ENCODE data around the gene TEDDM1.
"Not testable (repeated sequence)": the region's sequence is repeated elsewhere in the genome, so short reads cannot be mapped to it uniquely, and the experiment has no call there.

TEDDM1 gene

DNA sequence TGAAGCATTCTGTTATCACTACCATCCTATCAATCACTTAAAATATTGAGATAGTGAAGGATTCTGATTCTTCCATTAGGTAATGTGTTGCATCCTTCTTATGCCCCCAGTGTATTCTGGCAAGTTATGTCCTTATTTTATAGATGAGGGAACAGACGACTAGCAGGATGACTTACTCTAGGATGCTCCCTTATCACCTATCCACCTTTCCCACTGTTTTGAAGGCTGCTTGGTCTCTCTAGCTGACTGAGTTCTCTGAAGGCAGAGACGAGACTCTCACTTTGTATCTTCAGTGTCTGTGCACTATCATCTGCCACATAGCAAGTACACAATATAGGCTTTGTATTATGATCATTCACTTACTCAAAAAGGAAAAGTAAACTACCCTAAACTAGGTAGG is 12.9 kb downstream of the TEDDM1 start:
- Histone ChIP-seq H3K4me3 (ENCODE audit: low read depth in 1 of 2, low read length in 2 of 2) (peak overlapping the region in 1 of 2 donors; percentile 98), H3K9me3 (ENCODE audit: control insufficient read depth in 1 of 2, low read length in 2 of 2) (no peaks in the 10 kb centered on the region), H3K4me1 (ENCODE audit: control insufficient read depth in 1 of 2, insufficient read depth in 2 of 2, low read length in 2 of 2) (peaks cover 0 to 14% of the 10 kb centered on the region in 2 donors), H3K27ac (ENCODE audit: low read length) (no peak overlapping the region), H3K27me3 (ENCODE audit: low read depth, low read length) (no peaks in the 10 kb centered on the region), H3K36me3 (ENCODE audit: control insufficient read depth in 1 of 2, insufficient read depth in 2 of 2, low read length in 2 of 2) (peaks cover 55 to 58% of the 10 kb centered on the region in 2 donors)

DNA sequence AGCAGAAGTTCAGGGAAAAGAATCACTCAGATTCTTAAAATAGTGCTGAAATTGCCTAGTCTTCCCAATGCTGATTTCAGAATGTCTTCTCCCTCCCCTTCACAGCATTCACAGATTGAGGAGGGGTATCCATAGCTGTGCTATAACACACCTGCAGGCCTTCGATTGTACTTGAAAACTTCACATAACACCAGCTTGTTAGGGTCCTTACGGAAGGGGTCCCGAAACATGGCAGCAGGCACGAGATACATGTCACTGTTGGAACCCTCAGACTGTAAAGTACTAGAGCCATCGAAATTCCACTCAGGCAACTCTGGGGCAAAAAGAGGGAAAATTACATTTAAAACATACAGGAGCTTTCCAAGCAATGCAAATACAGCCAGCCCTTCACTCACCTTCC is 13.5 kb downstream of the TEDDM1 start:
- Histone ChIP-seq H3K9me3 (ENCODE audit: control insufficient read depth in 1 of 2, low read length in 2 of 2) (no peaks in the 10 kb centered on the region), H3K27ac (ENCODE audit: low read length) (no peak overlapping the region), H3K27me3 (ENCODE audit: low read depth, low read length) (no peaks in the 10 kb centered on the region), H3K4me1 (ENCODE audit: control insufficient read depth in 1 of 2, insufficient read depth in 2 of 2, low read length in 2 of 2) (peaks cover 0 to 14% of the 10 kb centered on the region in 2 donors), H3K4me3 (ENCODE audit: low read depth in 1 of 2, low read length in 2 of 2) (no peak overlapping the region), H3K36me3 (ENCODE audit: control insufficient read depth in 1 of 2, insufficient read depth in 2 of 2, low read length in 2 of 2) (peaks cover 61 to 64% of the 10 kb centered on the region in 2 donors)

DNA sequence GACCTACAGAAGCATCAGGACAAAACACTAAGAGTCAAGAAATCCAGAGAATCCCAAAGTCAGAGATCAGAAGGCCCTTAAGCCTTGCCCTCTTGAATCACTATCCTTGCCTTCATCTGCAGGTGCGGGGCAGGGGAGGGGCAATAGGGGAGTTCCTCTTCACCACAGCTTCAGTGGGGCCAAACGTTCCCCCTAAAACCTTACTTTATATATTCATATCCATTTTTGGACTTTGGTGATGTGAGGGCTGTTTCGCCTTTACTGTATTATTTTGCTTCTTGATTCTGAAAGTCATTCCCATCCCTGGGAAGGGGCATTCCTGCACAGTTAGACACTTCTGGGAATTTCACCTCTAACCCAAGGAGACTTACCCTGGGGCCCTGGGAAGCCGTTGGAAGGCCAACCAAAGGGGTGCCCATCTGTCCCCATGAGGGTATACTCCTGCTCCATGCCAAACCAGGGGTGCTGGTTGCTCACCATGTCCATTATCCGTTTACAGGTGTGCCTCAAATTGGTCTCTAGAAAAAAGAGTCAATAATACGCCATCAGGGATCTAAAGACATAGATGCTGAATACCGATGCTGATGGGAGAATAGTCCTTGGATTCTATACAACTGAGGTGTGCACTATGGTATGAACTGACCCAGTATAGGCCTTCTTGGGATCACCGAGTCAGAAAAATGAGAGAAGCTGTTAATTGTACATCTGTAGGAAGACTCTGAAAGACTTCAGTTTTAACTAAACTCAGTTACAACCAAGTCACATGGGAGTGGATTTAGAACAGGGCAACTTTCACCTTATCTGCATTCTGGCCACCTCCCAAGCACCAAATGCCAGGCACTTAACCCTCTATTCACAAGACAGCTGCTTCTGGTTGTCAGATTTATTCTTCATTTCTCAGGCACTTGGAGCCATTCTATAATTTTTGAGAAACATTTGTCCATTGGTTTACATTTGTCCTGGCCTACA is 14.3 kb downstream of the TEDDM1 start:
- Histone ChIP-seq H3K4me1 (ENCODE audit: control insufficient read depth in 1 of 2, insufficient read depth in 2 of 2, low read length in 2 of 2) (peaks cover 0 to 14% of the 10 kb centered on the region in 2 donors), H3K27ac (ENCODE audit: low read length) (no peak overlapping the region), H3K4me3 (ENCODE audit: low read depth in 1 of 2, low read length in 2 of 2) (no peak overlapping the region), H3K9me3 (ENCODE audit: control insufficient read depth in 1 of 2, low read length in 2 of 2) (no peaks in the 10 kb centered on the region), H3K36me3 (ENCODE audit: control insufficient read depth in 1 of 2, insufficient read depth in 2 of 2, low read length in 2 of 2) (peaks cover 62 to 64% of the 10 kb centered on the region in 2 donors), H3K27me3 (ENCODE audit: low read depth, low read length) (no peaks in the 10 kb centered on the region)

DNA sequence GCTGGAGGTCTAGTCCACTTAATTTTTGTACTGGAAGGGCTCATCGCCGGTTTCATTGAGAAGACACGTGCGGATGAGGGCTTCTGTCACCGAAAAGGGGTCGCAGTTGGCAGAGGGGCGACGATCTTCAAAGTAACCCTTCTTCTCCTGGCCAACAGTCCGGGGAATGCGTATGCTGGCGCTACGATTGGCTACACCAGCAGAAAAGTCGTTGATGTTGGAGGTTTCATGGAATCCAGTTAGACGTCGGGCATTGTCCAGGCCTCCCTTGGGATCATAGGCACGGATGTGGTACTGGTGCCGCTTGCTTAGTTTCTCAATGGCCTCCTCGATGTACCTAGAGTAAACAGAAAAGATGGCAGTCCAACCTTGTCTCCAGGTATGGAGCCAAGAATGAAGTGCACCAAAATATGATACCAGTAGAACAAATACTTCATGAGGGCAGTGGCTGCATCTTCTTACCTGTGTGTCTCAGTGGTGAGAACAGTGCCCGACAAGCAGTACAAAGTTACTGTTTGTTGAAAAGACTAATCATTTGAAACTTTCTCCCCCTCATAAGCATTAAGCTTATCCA is 16.0 kb downstream of the TEDDM1 start:
- Histone ChIP-seq H3K27ac (ENCODE audit: low read length) (no peak overlapping the region), H3K9me3 (ENCODE audit: control insufficient read depth in 1 of 2, low read length in 2 of 2) (no peaks in the 10 kb centered on the region), H3K4me3 (ENCODE audit: low read depth in 1 of 2, low read length in 2 of 2) (no peak overlapping the region), H3K4me1 (ENCODE audit: control insufficient read depth in 1 of 2, insufficient read depth in 2 of 2, low read length in 2 of 2) (peaks cover 0 to 14% of the 10 kb centered on the region in 2 donors), H3K36me3 (ENCODE audit: control insufficient read depth in 1 of 2, insufficient read depth in 2 of 2, low read length in 2 of 2) (peaks cover 62 to 64% of the 10 kb centered on the region in 2 donors), H3K27me3 (ENCODE audit: low read depth, low read length) (no peaks in the 10 kb centered on the region)

DNA sequence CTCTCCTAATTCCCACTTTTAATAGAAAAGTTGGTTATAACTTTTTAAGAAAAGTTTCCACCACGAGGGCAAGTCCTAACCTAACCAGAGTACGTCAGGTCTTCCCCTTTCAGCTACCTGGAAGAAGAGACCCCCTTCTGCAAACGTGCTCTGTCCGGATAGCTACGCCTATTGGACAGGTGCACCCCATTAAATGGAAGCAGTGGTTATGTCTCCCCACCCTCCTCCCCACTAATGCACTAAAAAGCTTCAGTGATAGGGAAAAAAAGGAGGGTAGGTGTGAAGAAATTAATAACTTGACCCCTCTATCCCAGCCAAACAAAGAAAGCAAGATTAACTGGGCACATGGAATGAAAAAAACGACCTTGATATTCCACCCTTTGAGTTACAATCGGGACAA is 16.5 kb downstream of the TEDDM1 start:
- H3K4me1 ChIP-seq (ENCODE audit: control insufficient read depth in 1 of 2, insufficient read depth in 2 of 2, low read length in 2 of 2), result peaks cover 0 to 14% of the 10 kb centered on the region in 2 donors
- no peak overlapping the region for H3K27ac ChIP-seq (ENCODE audit: low read length)
- H3K36me3 ChIP-seq (ENCODE audit: control insufficient read depth in 1 of 2, insufficient read depth in 2 of 2, low read length in 2 of 2), result peaks cover 62 to 64% of the 10 kb centered on the region in 2 donors
- H3K9me3 ChIP-seq (ENCODE audit: control insufficient read depth in 1 of 2, low read length in 2 of 2), result no peaks in the 10 kb centered on the region
- no peak overlapping the region for H3K4me3 ChIP-seq (ENCODE audit: low read depth in 1 of 2, low read length in 2 of 2)
- H3K27me3 ChIP-seq (ENCODE audit: low read depth, low read length), result no peaks in the 10 kb centered on the region

- no peak overlapping the region for H3K4me3 ChIP-seq (ENCODE audit: low read depth in 1 of 2, low read length in 2 of 2)
- peaks cover 57 to 58% of the 10 kb centered on the region in 2 donors for H3K36me3 ChIP-seq (ENCODE audit: control insufficient read depth in 1 of 2, insufficient read depth in 2 of 2, low read length in 2 of 2)
- peaks cover 0 to 7% of the 10 kb centered on the region in 2 donors for H3K4me1 ChIP-seq (ENCODE audit: control insufficient read depth in 1 of 2, insufficient read depth in 2 of 2, low read length in 2 of 2)
- no peaks in the 10 kb centered on the region for H3K9me3 ChIP-seq (ENCODE audit: control insufficient read depth in 1 of 2, low read length in 2 of 2)
- no peak overlapping the region for H3K27ac ChIP-seq (ENCODE audit: low read length)
- H3K27me3 ChIP-seq (ENCODE audit: low read depth, low read length), result no peaks in the 10 kb centered on the region
Measured at GRCh38 chr1:182383037-182383661, 17.3 kb downstream of the TEDDM1 start.

DNA sequence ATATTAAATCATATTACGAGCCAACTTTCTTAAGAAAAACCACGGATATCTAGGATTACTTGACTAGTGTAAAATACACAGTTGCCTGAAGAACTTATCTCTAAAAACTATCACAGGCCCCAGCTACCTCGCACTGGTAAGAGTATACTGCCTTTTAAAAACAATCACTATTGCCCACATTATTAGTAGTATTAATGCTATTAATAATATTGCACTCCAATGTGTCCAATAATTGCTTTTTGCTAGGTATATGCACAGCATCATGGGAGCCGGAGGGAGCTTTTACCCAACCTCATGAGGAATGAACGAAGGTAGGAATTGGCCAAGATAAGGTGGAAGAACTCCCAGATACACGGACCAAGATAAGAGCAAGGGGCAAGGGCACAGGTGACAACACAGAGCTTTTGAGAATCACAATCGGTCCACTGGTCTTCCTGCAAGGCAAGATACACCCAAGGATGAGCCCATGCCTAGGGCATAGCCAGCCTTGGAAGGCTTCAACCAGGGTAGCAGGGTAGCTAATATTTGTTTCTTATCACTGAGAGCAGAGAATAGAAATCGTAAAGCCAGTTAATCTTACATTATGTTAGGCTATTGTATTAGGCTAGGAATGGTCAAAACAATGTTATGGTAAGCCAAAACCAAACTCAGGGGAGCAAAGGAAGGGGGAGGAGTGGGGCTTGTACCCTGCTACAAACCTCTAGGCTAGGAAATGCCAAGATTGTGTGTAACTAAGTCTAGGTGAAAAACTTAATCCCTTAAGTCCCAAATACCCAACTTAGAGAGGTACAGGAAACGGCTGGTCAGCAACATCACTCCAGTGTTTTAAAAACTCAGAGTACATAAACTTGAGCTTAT is 18.3 kb downstream of the TEDDM1 start:
- no peaks in the 10 kb centered on the region for H3K27me3 ChIP-seq (ENCODE audit: low read depth, low read length)
- H3K36me3 ChIP-seq (ENCODE audit: control insufficient read depth in 1 of 2, insufficient read depth in 2 of 2, low read length in 2 of 2), result peaks cover 48% of the 10 kb centered on the region in 2 donors
- H3K27ac ChIP-seq (ENCODE audit: low read length), result no peak overlapping the region
- H3K4me3 ChIP-seq (ENCODE audit: low read depth in 1 of 2, low read length in 2 of 2), result no peak overlapping the region
- no peaks in the 10 kb centered on the region for H3K4me1 ChIP-seq (ENCODE audit: control insufficient read depth in 1 of 2, insufficient read depth in 2 of 2, low read length in 2 of 2)
- H3K9me3 ChIP-seq (ENCODE audit: control insufficient read depth in 1 of 2, low read length in 2 of 2), result no peaks in the 10 kb centered on the region

DNA sequence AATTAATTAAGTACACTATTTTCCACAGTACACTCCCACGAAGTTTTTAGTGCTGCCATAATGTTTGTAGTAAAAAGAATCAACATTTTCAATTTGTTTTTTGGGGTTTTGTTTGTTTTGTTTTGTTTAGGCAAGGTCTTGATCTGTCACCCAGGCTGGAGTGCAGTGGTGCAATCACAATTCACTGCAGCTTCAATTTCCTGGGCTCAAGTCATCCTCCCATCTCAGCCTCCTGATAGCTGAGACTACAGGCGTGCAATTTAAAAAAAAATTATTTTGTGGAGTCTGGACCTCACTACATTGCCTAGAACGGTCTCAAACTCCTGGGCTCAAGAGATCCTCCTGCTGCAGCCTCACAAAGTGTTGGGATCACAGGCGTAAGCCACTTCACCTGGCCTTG is 20.3 kb downstream of the TEDDM1 start:
- H3K27ac ChIP-seq (ENCODE audit: low read length), result no peak overlapping the region
- no peaks in the 10 kb centered on the region for H3K4me1 ChIP-seq (ENCODE audit: control insufficient read depth in 1 of 2, insufficient read depth in 2 of 2, low read length in 2 of 2)
- peaks cover 28% of the 10 kb centered on the region in 2 donors for H3K36me3 ChIP-seq (ENCODE audit: control insufficient read depth in 1 of 2, insufficient read depth in 2 of 2, low read length in 2 of 2)
- H3K9me3 ChIP-seq (ENCODE audit: control insufficient read depth in 1 of 2, low read length in 2 of 2), result no peaks in the 10 kb centered on the region
- H3K27me3 ChIP-seq (ENCODE audit: low read depth, low read length), result no peaks in the 10 kb centered on the region
- no peak overlapping the region for H3K4me3 ChIP-seq (ENCODE audit: low read depth in 1 of 2, low read length in 2 of 2)

DNA sequence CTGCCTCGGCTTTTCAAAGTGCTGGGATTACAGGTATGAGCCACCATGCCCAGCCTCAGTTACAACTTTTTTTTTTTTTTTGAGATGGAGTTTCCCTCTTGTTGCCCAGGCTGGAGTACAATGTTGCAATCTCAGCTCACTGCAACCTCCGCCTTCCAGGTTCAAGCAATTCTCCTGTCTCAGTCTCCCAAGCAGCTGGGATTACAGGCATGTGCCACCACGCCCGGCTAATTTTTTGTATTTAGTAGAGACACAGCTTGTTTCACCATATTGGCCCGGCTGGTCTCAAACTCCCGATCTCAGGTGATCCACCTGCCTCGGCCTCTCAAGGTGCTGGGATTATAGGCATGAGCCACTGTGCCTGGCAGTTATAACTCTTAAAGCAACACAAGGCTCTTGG is 20.7 kb downstream of the TEDDM1 start:
- not testable (repeated sequence) for H3K27me3 ChIP-seq (ENCODE audit: low read depth, low read length); H3K27ac ChIP-seq (ENCODE audit: low read length); H3K4me3 ChIP-seq (ENCODE audit: low read depth in 1 of 2, low read length in 2 of 2); H3K4me1 ChIP-seq (ENCODE audit: control insufficient read depth in 1 of 2, insufficient read depth in 2 of 2, low read length in 2 of 2); H3K9me3 ChIP-seq (ENCODE audit: control insufficient read depth in 1 of 2, low read length in 2 of 2)
- peaks cover 26 to 27% of the 10 kb centered on the region in 2 donors for H3K36me3 ChIP-seq (ENCODE audit: control insufficient read depth in 1 of 2, insufficient read depth in 2 of 2, low read length in 2 of 2)

DNA sequence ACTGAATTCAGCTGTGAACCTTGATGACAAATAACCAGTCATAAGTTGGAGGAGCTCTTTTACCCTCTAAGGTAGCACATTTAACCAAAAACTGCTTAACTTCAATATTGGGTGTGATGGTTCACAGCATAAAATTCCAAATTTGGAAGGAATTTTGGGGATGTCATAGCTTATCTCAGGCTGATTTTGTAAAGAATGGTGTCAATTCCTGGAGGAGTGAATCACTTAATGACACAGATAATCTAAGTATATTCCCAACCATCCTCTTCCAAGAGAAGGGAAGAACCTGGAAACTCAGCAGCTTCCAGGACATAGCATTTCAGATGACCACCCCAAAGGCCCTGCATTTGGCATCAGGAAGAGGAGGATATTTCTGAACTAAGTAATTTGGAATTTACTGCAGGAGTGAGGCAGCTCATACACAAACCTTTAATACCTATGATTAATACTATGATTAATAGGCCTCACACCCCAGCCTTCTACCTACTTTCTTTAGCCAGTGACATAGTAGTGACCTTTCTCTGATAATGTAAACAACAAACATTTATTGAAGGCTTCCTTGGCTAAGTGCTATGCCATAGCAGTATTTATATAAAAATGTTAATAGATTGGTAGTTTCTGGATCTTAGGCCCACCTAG is 23.4 kb downstream of the TEDDM1 start:
- no peaks in the 10 kb centered on the region for H3K4me1 ChIP-seq (ENCODE audit: control insufficient read depth in 1 of 2, insufficient read depth in 2 of 2, low read length in 2 of 2)
- H3K27ac ChIP-seq (ENCODE audit: low read length), result peak overlapping the region; percentile 49
- peaks cover under 1 to 2% of the 10 kb centered on the region in 2 donors for H3K36me3 ChIP-seq (ENCODE audit: control insufficient read depth in 1 of 2, insufficient read depth in 2 of 2, low read length in 2 of 2)
- H3K4me3 ChIP-seq (ENCODE audit: low read depth in 1 of 2, low read length in 2 of 2), result no peak overlapping the region
- no peaks in the 10 kb centered on the region for H3K9me3 ChIP-seq (ENCODE audit: control insufficient read depth in 1 of 2, low read length in 2 of 2)
- no peaks in the 10 kb centered on the region for H3K27me3 ChIP-seq (ENCODE audit: low read depth, low read length)
